ENCODE data around the gene PGAM4.
"Not testable (repeated sequence)": the region's sequence is repeated elsewhere in the genome, so short reads cannot be mapped to it uniquely, and the experiment has no call there.

GRCh38 chrX:77919370-77919769 lies 50.1 kb downstream of the PGAM4 start:
- TF ChIP-seq CTCF, POLR2A (IDR thresholded peaks at IDR 0.05): not testable (repeated sequence)

Data from upper lobe of left lung (tissue), 4 donors.